Large intestine (tissue), 12 donors: ENCODE data around the gene ZNF319. TPM values are rescaled to one million over a fixed set of nuclear protein-coding genes. Genes with fewer than 3 reads are reported as not detected.
A peak's percentile ranks its signal among the peaks of the same experiment; 100 is the strongest.

Experiments
- DNase-seq, 2 donors: peaks; one replicate each; pipeline versions ENCODE4 v3.0.0 to v3.0.0-alpha.2; 2013
- H3K27ac ChIP-seq: one replicate; pipeline ENCODE4 v1.5.1; 2013; ENCODE audit warnings: low read length
- H3K27me3 ChIP-seq: 2 replicates; pipeline ENCODE4 v1.6.1; 2013; ENCODE audit warnings: low read length; ENCODE audit not compliant: control insufficient read depth, insufficient read depth
- H3K36me3 ChIP-seq: 2 replicates; pipeline ENCODE4 v1.6.1; 2013; ENCODE audit warnings: low read length; ENCODE audit not compliant: control insufficient read depth, insufficient read depth
- H3K4me1 ChIP-seq: one replicate; pipeline ENCODE4 v1.6.1; 2013; ENCODE audit warnings: low read length; ENCODE audit not compliant: control insufficient read depth, insufficient read depth
- H3K4me3 ChIP-seq: one replicate; pipeline ENCODE4 v1.5.1; 2013; ENCODE audit warnings: low read length
- H3K9me3 ChIP-seq: one replicate; pipeline ENCODE4 v1.6.1; 2013; ENCODE audit warnings: mild to moderate bottlenecking, low read depth, low read length, moderate library complexity; ENCODE audit not compliant: control insufficient read depth
- WGBS: methylation state at CpG from one replicate; pipeline ENCODE4 v1.1.5; 2013; ENCODE audit warnings: low lambda C conversion rate; ENCODE audit not compliant: insufficient coverage; 5-methylcytosine and 5-hydroxymethylcytosine counted together
- long read RNA-seq, 11 donors: transcript quantifications; one replicate each; lab custom pipeline, GENCODE V29; 2026
- polyA plus RNA-seq: library from polyadenylated mRNA; unstranded; fragments of 120-200 nt; gene quantifications from one replicate; pipeline ENCODE4 v1.2.1, GENCODE V29; 2013

The ZNF319 gene
- 5.8 TPM for polyA plus RNA-seq
- long read RNA-seq, donor 1, full-length matches to known transcripts = 4 of 4 reads
- long read RNA-seq, donor 1, partial matches to known transcripts = 0 of 4 reads
- long read RNA-seq, donor 1, other reads (novel, unspliced or antisense) = 0 of 4 reads
- long read RNA-seq, donor 2, full-length matches to known transcripts = 6 of 6 reads
- long read RNA-seq, donor 2, partial matches to known transcripts = 0 of 6 reads
- long read RNA-seq, donor 2, other reads (novel, unspliced or antisense) = 0 of 6 reads
- long read RNA-seq, donor 3 = 0 reads
- long read RNA-seq, donor 4 = 0 reads
- long read RNA-seq, donor 5, full-length matches to known transcripts = 1 of 1 reads
- long read RNA-seq, donor 5, partial matches to known transcripts = 0 of 1 reads
- long read RNA-seq, donor 5, other reads (novel, unspliced or antisense) = 0 of 1 reads
- long read RNA-seq, donor 6, full-length matches to known transcripts = 3 of 3 reads
- long read RNA-seq, donor 6, partial matches to known transcripts = 0 of 3 reads
- long read RNA-seq, donor 6, other reads (novel, unspliced or antisense) = 0 of 3 reads
- long read RNA-seq, donor 7, partial matches to known transcripts = 0 of 1 reads
- long read RNA-seq, donor 7, other reads (novel, unspliced or antisense) = 0 of 1 reads
- long read RNA-seq, donor 8, full-length matches to known transcripts = 4 of 4 reads
- long read RNA-seq, donor 8, partial matches to known transcripts = 0 of 4 reads
- long read RNA-seq, donor 8, other reads (novel, unspliced or antisense) = 0 of 4 reads
- long read RNA-seq, donor 9, full-length matches to known transcripts = 5 of 5 reads
- long read RNA-seq, donor 9, partial matches to known transcripts = 0 of 5 reads
- long read RNA-seq, donor 9, other reads (novel, unspliced or antisense) = 0 of 5 reads
- long read RNA-seq, donor 10, partial matches to known transcripts = 0 of 1 reads
- long read RNA-seq, donor 10, other reads (novel, unspliced or antisense) = 0 of 1 reads
- long read RNA-seq, donor 11 = 0 reads

GRCh38 chr16:57999971-58000705, at the start of gene ZNF319:
ZNF319 (minus strand) TSS chr16:58000672; CDS start chr16:57998265, 2,407 bp downstream.
- no peaks in the 10 kb centered on the region for H3K27me3 ChIP-seq
- peaks cover 4% of the 10 kb centered on the region for H3K4me1 ChIP-seq
- H3K36me3 ChIP-seq = peaks cover 32% of the 10 kb centered on the region
- peak within 1 kb of the TSS; percentile 89 for H3K4me3 ChIP-seq
- H3K27ac ChIP-seq = peak within 1 kb of the TSS; percentile 83
- no CpG with 5 or more reads among the region's 95 CpGs for WGBS
- H3K9me3 ChIP-seq = no peaks in the 10 kb centered on the region
- no peak for DNase-seq

- Histone ChIP-seq H3K27ac (no peak overlapping the region), H3K36me3 (peaks cover 13% of the 10 kb centered on the region), H3K4me1 (peaks cover 3% of the 10 kb centered on the region), H3K9me3 (no peaks in the 10 kb centered on the region), H3K4me3 (no peak overlapping the region), H3K27me3 (no peaks in the 10 kb centered on the region)
- WGBS = no CpG with 5 or more reads among the region's 17 CpGs
- no peak for DNase-seq
Observed at GRCh38 chr16:58049232-58050185, 49.0 kb upstream of the ZNF319 start.

- no peaks in the 10 kb centered on the region for H3K27me3 ChIP-seq
- H3K4me3 ChIP-seq = no peak overlapping the region
- no peak for DNase-seq
- no peaks in the 10 kb centered on the region for H3K9me3 ChIP-seq
- peaks cover 21% of the 10 kb centered on the region for H3K36me3 ChIP-seq
- H3K27ac ChIP-seq = no peak overlapping the region
- peaks cover 3% of the 10 kb centered on the region for H3K4me1 ChIP-seq
- no CpG with 5 or more reads among the region's 13 CpGs for WGBS
Observed at GRCh38 chr16:58048494-58049231, 48.2 kb upstream of the ZNF319 start.

- Histone ChIP-seq H3K27me3 (no peaks in the 10 kb centered on the region), H3K4me1 (peaks cover 3% of the 10 kb centered on the region), H3K36me3 (peaks cover 30% of the 10 kb centered on the region), H3K27ac (no peak overlapping the region), H3K9me3 (no peaks in the 10 kb centered on the region), H3K4me3 (no peak overlapping the region)
- no peak for DNase-seq
- WGBS = 71% methylated on average over 2 of the region's 19 CpGs
Observed at GRCh38 chr16:58047557-58048348, 47.3 kb upstream of the ZNF319 start.

DNA sequence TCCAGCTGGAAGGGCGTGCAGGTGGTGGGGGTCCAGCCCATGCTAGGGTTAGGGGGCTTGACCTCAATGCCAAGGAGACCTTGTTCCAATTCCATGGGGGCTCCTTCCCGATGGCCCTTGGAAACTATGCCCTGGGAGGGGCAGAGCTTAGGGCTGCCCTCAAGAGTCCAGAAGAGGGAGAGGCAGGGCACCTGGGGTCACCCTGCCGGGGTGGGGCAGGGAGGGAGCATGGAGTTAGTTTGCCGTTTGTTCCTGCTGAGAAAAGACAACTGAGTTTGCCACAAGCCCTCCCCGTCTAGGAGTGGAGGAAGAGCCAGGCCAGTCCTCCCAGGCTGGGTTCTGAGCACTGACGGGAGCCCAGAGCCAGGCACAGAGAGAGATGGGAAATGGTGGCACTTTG, 46.5 kb upstream of the ZNF319 start:
- Histone ChIP-seq H3K36me3 (peaks cover 38% of the 10 kb centered on the region), H3K9me3 (no peaks in the 10 kb centered on the region), H3K27me3 (no peaks in the 10 kb centered on the region), H3K4me3 (no peak overlapping the region), H3K27ac (no peak overlapping the region), H3K4me1 (peaks cover 3% of the 10 kb centered on the region)
- DNase-seq = no peak
- WGBS = no CpG with 5 or more reads among the region's 6 CpGs

DNA sequence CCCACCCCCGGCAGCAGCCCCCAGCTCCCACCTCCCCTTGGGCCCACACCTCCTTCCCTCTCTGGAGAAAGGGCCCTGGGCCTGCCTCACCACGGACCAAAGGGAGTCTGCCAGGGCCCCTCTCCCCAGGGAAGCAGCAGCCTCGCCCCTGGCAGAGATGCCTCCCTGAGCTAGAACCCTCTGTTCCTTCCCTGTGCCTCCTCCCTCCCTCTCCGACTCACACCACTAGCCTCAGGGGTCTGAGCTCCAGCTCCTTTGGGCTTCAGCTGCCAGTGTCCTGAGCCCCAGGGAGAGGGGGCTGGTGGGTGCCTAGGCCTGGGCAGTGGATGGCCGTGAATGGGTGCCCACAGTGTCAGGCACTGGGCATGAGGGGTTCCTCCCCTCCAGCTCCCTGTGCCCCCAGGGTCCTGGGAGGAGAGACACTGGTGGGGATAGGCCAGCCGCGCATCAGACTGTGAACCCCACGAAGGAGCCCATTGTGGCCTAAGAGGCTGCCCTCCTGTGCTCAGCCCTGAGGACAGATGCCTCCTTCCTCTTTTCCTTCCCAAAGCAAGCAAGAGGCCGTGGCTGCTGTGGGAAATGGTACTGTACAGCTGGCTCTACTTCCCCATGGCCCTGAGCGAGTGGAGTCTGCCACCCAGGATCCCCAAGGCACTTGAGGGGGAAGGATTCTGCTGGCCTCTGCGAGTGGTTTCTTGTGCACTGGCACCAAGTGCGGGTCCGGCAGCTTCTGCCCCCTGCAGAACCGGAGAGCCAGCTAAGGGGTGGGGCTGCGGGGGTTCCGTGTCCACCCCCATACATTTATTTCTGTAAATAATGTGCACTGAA, 45.8 kb upstream of the ZNF319 start:
- H3K27ac ChIP-seq = no peak overlapping the region
- H3K9me3 ChIP-seq = no peaks in the 10 kb centered on the region
- WGBS = no CpG with 5 or more reads among the region's 16 CpGs
- H3K36me3 ChIP-seq = peaks cover 45% of the 10 kb centered on the region
- peaks cover 3% of the 10 kb centered on the region for H3K4me1 ChIP-seq
- no peak for DNase-seq
- H3K4me3 ChIP-seq = no peak overlapping the region
- H3K27me3 ChIP-seq = no peaks in the 10 kb centered on the region

- no CpG with 5 or more reads among the region's 31 CpGs for WGBS
- Histone ChIP-seq H3K27me3 (no peaks in the 10 kb centered on the region), H3K27ac (no peak overlapping the region), H3K4me1 (peaks cover 3% of the 10 kb centered on the region), H3K9me3 (no peaks in the 10 kb centered on the region), H3K4me3 (no peak overlapping the region), H3K36me3 (peaks cover 56% of the 10 kb centered on the region)
- DNase-seq = no peak
Observed at GRCh38 chr16:58045096-58045495, 44.6 kb upstream of the ZNF319 start.
